Effector CD4-positive, alpha-beta T cell (primary cell): Measurements from ENCODE around the gene RNASE3. TPM values are rescaled to one million over a fixed set of nuclear protein-coding genes. Genes with fewer than 3 reads are reported as not detected.
"Not testable (repeated sequence)": the region's sequence is repeated elsewhere in the genome, so short reads cannot be mapped to it uniquely, and the experiment has no call there.

Source experiments
- DNase-seq: peaks from one replicate; pipeline ENCODE4 v3.0.0-alpha.2; 2020
- total RNA-seq: gene quantifications from one replicate; lab custom pipeline; 2026; lab: John Stamatoyannopoulos, UW

RNASE3 gene
- not detected for total RNA-seq

- DNase-seq: not testable (repeated sequence)
These were observed at the start of gene RNASE3 for GRCh38 chr14:20891126-20891825. RNASE3 (plus strand) TSS chr14:20891385; CDS start chr14:20891687, 302 bp downstream.

- DNase-seq: no peak
These were observed 44.6 kb upstream of the RNASE3 start for GRCh38 chr14:20846560-20846959.

GRCh38 chr14:20848316-20848954 is 42.8 kb upstream of the RNASE3 start:
- no peak for DNase-seq

GRCh38 chr14:20848955-20849570 is 42.1 kb upstream of the RNASE3 start:
- no peak for DNase-seq

- DNase-seq: no peak
These were observed 38.1 kb upstream of the RNASE3 start for GRCh38 chr14:20853042-20853441.

- peak; percentile 8 for DNase-seq
These were observed 35.4 kb upstream of the RNASE3 start for GRCh38 chr14:20855652-20856291.

GRCh38 chr14:20857207-20857606 is 34.0 kb upstream of the RNASE3 start:
- DNase-seq: no peak

GRCh38 chr14:20857630-20858261 is 33.4 kb upstream of the RNASE3 start:
- DNase-seq: peak; percentile 72

GRCh38 chr14:20866194-20866593 is 25.0 kb upstream of the RNASE3 start:
- no peak for DNase-seq

GRCh38 chr14:20866963-20867362 is 24.2 kb upstream of the RNASE3 start:
- DNase-seq: no peak

- peak; percentile 62 for DNase-seq
These were observed 17.6 kb upstream of the RNASE3 start for GRCh38 chr14:20873370-20874177.

GRCh38 chr14:20877016-20877415 is 14.2 kb upstream of the RNASE3 start:
- no peak for DNase-seq

- no peak for DNase-seq
These were observed 12.5 kb upstream of the RNASE3 start for GRCh38 chr14:20878695-20879094.

GRCh38 chr14:20881229-20881628 is 10.0 kb upstream of the RNASE3 start:
- not testable (repeated sequence) for DNase-seq

GRCh38 chr14:20882787-20883186 is 8.4 kb upstream of the RNASE3 start:
- DNase-seq: not testable (repeated sequence)

GRCh38 chr14:20888411-20888810 is 2.8 kb upstream of the RNASE3 start:
- not testable (repeated sequence) for DNase-seq

GRCh38 chr14:20895322-20895721 is 4.1 kb downstream of the RNASE3 start:
- DNase-seq: not testable (repeated sequence)

- DNase-seq: no peak
These were observed 13.3 kb downstream of the RNASE3 start for GRCh38 chr14:20904393-20905029.

GRCh38 chr14:20905676-20906075 is 14.5 kb downstream of the RNASE3 start:
- DNase-seq: no peak

- DNase-seq: no peak
These were observed 16.0 kb downstream of the RNASE3 start for GRCh38 chr14:20907214-20907613.

GRCh38 chr14:20910822-20911221 is 19.6 kb downstream of the RNASE3 start:
- not testable (repeated sequence) for DNase-seq
